HG03066 (cell line): ENCODE data around the gene FHIT.
"Not testable (repeated sequence)": the region's sequence is repeated elsewhere in the genome, so short reads cannot be mapped to it uniquely, and the experiment has no call there.

Experiments
- ATAC-seq: cut with Tn5 transposase; IDR thresholded peaks from one replicate; pipeline ENCODE4 v1.9.1; 2021; ENCODE audit warnings: low read depth; ENCODE audit not compliant: unreplicated experiment

FHIT gene

GRCh38 chr3:59809710-59810444, 1441.4 kb downstream of the FHIT start:
- ATAC-seq = no peak

GRCh38 chr3:59809016-59809415, 1442.2 kb downstream of the FHIT start:
- ATAC-seq = no peak

GRCh38 chr3:59808446-59808845, 1442.8 kb downstream of the FHIT start:
- ATAC-seq = no peak

DNA sequence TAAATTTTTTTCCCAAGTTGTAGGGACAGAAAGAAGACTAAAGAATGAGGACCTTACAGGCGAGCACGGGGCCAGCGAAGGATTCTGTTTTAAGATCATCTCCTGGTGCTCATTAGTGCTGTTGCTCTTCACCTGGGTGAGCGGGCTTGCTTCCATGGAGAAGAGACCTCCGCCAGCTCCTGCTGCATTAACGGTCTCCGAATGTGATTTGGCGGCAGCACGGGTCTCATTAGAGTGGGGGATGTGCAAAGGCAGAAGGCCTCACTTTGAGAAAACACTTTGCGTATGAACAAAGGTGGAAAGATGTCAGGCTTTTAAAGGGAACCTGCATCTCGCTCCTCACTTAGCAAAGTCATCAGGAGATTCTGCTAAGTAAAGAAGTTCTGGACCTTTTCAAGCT, 1448.0 kb downstream of the FHIT start:
- no peak for ATAC-seq

- not testable (repeated sequence) for ATAC-seq
Measured at GRCh38 chr3:59802453-59802852, 1448.8 kb downstream of the FHIT start.

DNA sequence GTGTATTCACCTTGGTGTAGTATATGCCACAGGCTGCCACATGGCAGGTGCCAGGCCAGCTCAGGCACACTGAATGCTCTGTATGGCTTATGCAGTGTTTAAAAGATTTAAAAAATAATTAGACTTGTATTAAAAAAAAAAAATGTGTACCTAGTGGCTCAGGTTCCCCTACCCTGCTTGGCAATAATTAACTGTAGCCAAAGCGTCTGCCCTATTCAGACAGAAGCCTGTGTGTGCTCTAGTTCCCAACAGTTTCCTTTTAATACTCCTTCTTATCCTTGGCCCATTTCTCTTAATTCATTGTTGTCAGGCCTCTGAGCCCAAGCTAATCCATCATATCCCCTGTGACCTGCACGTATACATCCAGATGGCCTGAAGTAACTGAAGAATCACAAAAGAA, 1449.2 kb downstream of the FHIT start:
- no peak for ATAC-seq

GRCh38 chr3:59800481-59800880, 1450.8 kb downstream of the FHIT start:
- no peak for ATAC-seq

DNA sequence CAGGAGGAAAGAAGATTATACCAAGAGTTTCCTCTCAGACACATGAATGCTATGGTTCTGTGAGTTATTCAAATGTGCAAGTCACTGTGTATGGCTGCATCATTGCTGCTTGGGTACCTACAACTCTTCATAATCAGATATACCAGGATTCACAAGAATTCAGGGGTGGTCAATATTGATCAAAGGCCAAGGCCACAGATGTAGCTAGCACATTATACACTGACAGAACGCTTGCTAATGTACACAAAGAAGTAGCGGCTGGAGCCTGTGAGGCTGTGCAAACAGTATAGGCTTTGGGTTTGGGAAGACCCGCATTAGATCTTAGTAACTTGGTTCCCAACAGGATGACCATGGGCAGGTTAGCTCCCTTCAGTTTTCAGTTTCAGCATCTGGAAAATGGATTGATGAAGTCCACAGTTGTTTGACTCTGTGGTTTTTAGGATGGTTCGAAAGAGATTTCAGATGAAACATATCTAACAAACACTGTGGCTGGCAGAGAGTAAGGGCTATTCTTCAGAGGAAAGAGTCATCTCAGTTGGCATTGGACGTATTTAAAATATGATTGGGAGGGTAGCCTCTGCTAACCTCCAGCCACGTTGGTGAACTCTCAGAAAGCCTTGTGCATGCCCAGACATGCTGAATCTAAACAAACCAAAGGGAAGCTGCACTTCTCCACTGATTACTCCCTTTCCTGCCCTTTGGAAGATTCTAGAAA, 1452.7 kb downstream of the FHIT start:
- ATAC-seq = no peak

DNA sequence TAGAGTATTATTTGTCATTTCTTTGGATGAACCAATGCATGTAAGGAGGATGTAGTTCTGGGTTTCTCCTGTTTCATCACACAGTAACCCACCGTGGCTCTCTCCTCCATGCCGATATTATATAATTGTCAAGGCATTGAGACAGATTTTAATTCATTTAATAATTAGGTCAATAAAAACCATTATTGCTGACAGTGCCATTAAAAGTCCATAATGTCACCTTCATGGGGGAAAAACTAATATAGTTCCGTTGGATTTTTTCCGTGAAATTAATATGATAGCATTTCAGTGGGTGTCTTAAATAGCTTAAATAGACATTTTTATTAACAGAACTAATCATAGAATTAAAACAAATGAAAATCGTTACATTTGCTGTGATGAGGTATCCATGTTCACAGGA, 1453.7 kb downstream of the FHIT start:
- no peak for ATAC-seq

DNA sequence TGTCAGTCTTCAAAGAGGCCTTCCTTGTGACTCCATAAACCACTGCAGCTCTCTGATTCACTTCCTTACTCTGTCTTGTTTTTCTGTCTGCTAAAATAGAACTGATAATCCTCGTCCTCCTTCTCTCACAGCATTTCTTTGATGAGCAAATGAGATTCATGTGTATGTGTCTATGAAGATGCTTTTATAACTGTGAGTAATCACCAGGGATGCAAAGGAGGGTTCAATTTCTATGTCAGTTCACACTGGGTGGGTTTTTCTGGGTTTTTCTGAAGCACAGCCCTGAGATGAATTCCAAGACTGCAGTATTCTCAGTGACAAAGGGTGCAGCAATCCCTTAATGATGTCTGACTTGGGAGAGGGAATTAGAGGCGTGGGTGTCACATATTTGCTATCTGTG, 1454.8 kb downstream of the FHIT start:
- ATAC-seq = no peak

DNA sequence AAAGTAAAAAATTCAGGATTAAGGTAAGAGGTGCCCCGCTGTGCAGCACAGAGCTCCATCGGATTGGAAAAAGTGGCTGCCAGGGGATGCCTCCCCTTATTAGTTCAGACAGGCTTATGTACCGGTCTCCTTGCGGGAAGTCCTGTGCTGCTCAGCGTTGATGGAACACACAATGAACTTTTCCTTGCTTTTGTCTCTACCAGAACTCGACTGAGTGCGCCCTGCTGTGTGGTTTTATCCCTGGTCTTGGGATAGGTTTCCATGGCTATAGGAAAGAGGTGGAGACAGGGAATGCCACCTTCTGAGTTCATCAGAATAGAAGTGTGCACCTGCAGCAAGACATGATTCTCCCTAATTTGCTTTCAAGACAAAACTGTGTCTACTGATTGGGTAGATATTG, 1455.5 kb downstream of the FHIT start:
- no peak for ATAC-seq

GRCh38 chr3:59793976-59794375, 1457.3 kb downstream of the FHIT start:
- no peak for ATAC-seq

GRCh38 chr3:59791774-59792308, 1459.4 kb downstream of the FHIT start:
- ATAC-seq = no peak

DNA sequence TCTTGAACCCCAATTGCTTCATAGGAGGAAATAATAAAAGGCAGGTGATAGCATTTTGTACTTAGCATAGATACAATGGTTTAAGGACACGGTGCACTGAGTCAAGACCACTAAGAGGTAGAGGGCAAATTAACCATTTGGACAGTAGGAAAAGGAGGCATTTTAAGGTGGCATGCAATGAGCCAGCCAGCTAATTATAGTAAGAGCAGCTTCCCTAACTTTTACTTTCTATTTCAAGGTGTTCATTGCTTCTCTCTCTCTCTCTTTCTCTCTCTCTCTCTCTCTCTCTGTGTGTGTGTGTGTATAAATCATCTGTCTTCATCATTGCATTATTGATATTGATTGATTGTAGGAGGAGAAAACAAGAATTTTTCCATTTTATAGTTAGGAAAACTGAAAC, 1461.0 kb downstream of the FHIT start:
- no peak for ATAC-seq

GRCh38 chr3:59788801-59789200, 1462.5 kb downstream of the FHIT start:
- ATAC-seq = no peak

GRCh38 chr3:59788133-59788532, 1463.1 kb downstream of the FHIT start:
- ATAC-seq = no peak

DNA sequence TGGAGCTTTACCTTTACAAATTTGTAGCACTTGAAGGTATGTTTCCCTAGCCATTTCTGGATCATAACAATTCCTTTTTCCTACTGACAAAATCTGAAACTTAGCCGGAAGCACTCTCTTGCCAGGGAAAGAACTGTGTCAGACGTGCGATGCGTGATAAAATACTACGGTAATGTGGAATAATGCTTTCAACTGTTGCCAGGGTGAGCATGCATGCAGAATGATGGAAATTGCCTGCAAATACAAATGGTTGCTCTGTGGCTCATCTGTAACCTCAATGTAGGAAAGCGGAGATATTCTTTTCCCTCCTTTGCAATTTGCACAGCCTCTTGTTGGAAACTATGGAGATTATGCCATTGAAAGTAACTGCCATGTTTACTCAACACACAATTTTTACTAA, 1464.9 kb downstream of the FHIT start:
- ATAC-seq = no peak

- ATAC-seq = no peak
Measured at GRCh38 chr3:59784164-59784563, 1467.1 kb downstream of the FHIT start.

DNA sequence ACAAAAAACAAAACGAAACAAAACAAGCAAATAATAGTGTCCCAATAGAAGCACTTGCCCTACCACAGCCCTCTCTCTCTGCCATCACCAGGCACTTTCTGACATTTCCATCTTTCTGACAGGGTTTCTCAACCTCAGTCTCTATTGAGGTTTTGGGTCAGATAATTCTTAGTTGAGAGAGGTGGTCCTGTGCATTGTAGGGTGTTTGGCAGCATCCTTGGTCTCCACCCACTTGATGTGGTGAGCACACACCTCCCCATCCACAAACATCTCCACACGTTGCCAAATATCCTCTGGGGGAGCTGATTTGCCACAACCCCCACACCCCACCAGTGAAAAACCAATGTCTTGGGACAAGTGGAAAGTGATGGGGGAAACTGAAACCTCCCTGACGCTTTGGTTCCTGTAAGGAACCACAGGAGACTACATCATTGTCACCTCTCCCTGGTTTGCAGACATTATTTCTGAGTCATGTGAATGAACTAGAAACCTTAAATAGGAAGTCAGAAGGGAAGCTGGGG, 1467.7 kb downstream of the FHIT start:
- ATAC-seq = no peak

DNA sequence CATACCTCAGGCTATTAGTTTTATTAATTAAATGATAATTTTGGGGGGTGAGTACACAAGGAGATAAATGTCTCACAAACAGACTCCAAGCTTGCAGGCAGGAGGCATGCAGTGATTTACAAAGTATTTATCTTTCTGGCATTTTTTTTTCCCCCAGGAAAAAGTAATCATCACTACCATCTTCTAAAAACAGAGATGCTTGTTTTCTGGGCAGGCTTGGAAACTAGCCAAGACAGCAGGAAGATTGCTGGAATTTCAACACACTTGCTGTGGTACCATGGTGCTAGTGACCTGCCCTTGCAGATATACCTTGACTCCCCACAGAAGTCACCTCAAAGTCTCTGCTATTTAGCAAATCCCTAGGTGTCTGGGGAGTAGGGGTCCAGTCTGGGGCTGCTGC, 1468.6 kb downstream of the FHIT start:
- ATAC-seq = no peak

GRCh38 chr3:59780209-59780608, 1471.0 kb downstream of the FHIT start:
- no peak for ATAC-seq

DNA sequence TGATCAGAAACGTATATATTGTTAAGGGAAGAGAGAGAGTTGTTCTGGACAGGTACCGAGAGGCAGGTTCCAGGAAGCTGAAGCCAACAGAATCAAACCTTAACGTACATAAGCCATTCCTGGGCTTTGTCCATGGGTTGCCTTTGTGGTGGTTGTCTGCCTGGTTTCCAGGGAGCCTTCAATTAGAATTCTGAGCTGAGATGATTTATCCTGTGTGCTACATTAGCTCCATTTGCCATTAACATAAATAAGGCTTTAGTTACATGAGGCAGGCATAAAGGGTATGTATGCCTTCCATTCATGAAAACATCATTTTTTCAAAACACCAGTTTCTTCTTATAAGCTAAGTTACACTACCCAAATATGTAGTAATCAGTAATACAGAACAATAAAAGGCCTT, 1472.0 kb downstream of the FHIT start:
- ATAC-seq = no peak
